PC-9 (cell line): ENCODE results near the gene SYCE1.
"Not testable (repeated sequence)": the region's sequence is repeated elsewhere in the genome, so short reads cannot be mapped to it uniquely, and the experiment has no call there.

Experiments used
- EZH2 ChIP-seq: fragments of 200-600 bp; sonication (generic); IDR thresholded peaks from 2 replicates; pipeline ENCODE4 v1.8.0; 2017; ENCODE audit warnings: antibody characterized with exemption, low read depth
- TF ChIP-seq, protein P1 (sequence below): fragments of 200-600 bp; sonication (generic); conservative IDR thresholded peaks from 2 replicates; pipeline ENCODE4 v1.6.1; 2017; ENCODE audit warnings: mixed run types, antibody characterized with exemption, mild to moderate bottlenecking, moderate library complexity

- TF ChIP-seq, protein P1, sequence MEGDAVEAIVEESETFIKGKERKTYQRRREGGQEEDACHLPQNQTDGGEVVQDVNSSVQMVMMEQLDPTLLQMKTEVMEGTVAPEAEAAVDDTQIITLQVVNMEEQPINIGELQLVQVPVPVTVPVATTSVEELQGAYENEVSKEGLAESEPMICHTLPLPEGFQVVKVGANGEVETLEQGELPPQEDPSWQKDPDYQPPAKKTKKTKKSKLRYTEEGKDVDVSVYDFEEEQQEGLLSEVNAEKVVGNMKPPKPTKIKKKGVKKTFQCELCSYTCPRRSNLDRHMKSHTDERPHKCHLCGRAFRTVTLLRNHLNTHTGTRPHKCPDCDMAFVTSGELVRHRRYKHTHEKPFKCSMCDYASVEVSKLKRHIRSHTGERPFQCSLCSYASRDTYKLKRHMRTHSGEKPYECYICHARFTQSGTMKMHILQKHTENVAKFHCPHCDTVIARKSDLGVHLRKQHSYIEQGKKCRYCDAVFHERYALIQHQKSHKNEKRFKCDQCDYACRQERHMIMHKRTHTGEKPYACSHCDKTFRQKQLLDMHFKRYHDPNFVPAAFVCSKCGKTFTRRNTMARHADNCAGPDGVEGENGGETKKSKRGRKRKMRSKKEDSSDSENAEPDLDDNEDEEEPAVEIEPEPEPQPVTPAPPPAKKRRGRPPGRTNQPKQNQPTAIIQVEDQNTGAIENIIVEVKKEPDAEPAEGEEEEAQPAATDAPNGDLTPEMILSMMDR = not testable (repeated sequence)
- not testable (repeated sequence) for TF ChIP-seq EZH2
Observed at GRCh38 chr10:133568831-133569527, 3.6 kb upstream of the SYCE1 start.
